Vagina (tissue), 2 donors: ENCODE results near the gene TMEM134.

Experiments used
- POLR2A ChIP-seq, 2 donors: fragments of 450-650 bp; IDR thresholded peaks; one replicate each; pipeline ENCODE4 v1.6.1; 2017; ENCODE audit warnings: antibody characterized with exemption in 2 of 2, mild to moderate bottlenecking in 2 of 2, moderate library complexity in 2 of 2
- POLR2AphosphoS5 ChIP-seq, 2 donors: sonication (generic); formaldehyde crosslinking; IDR thresholded peaks; one replicate each; pipeline ENCODE4 v1.9.0; 2017; ENCODE audit warnings: antibody characterized with exemption in 2 of 2, mild to moderate bottlenecking in 2 of 2, low read depth in 1 of 2; ENCODE audit not compliant: insufficient read depth in 1 of 2
- TF ChIP-seq, protein P1 (sequence below), 3 experiments: fragments of 450-650 bp in 2 of 3; fragments of 200-600 bp in 1 of 3; sonication (generic) in 1 of 3; IDR thresholded peaks; one replicate each; pipeline ENCODE4 v1.5.1; 2017 to 2019; ENCODE audit warnings: antibody characterized with exemption in 3 of 3, mild to moderate bottlenecking in 2 of 3, moderate library complexity in 2 of 3

DNA sequence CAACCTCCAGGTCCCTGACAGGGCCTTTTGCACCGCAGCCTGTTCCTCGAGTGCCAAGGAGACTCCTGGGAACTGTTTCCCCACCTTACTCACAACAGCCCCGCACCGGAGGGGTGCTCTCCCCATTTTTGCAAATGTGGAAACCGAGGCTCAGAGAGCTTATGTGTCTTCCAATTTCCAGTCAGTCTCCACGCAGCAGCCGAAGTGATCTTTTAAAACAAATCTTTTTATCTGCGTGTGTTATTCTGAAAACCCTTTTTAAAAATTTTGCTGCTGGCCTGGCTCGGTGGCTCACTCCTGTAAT is 409 bp upstream of the TMEM134 start:
- TF ChIP-seq, protein P1, sequence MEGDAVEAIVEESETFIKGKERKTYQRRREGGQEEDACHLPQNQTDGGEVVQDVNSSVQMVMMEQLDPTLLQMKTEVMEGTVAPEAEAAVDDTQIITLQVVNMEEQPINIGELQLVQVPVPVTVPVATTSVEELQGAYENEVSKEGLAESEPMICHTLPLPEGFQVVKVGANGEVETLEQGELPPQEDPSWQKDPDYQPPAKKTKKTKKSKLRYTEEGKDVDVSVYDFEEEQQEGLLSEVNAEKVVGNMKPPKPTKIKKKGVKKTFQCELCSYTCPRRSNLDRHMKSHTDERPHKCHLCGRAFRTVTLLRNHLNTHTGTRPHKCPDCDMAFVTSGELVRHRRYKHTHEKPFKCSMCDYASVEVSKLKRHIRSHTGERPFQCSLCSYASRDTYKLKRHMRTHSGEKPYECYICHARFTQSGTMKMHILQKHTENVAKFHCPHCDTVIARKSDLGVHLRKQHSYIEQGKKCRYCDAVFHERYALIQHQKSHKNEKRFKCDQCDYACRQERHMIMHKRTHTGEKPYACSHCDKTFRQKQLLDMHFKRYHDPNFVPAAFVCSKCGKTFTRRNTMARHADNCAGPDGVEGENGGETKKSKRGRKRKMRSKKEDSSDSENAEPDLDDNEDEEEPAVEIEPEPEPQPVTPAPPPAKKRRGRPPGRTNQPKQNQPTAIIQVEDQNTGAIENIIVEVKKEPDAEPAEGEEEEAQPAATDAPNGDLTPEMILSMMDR (IDR thresholded peaks at IDR 0.05) = peak in 1 of 3 experiments; percentile 2
- TF ChIP-seq POLR2A (IDR thresholded peaks at IDR 0.05) (no peak), POLR2AphosphoS5 (IDR thresholded peaks at IDR 0.05; ENCODE audit: insufficient read depth in 1 of 2, low read depth in 1 of 2) (no peak)
